Measurements from ENCODE around the gene C4orf50.

C4orf50 gene

GRCh38 chr4:5899396-5899795, 118.8 kb downstream of the C4orf50 start:
- no peak for DNase-seq (ENCODE audit: low read depth)
- H3K4me3 ChIP-seq (ENCODE audit: low read length) = no peak overlapping the region
- no peak for TF ChIP-seq CTCF (IDR thresholded peaks at IDR 0.05; ENCODE audit: insufficient read depth, low read depth, low read length, missing control alignments)

GRCh38 chr4:5897674-5898073, 120.6 kb downstream of the C4orf50 start:
- DNase-seq (ENCODE audit: low read depth) = no peak
- H3K4me3 ChIP-seq (ENCODE audit: low read length) = no peak overlapping the region
- no peak for TF ChIP-seq CTCF (IDR thresholded peaks at IDR 0.05; ENCODE audit: insufficient read depth, low read depth, low read length, missing control alignments)

GRCh38 chr4:5895287-5895686, 122.9 kb downstream of the C4orf50 start:
- H3K4me3 ChIP-seq (ENCODE audit: low read length) = no peak overlapping the region
- no peak for TF ChIP-seq CTCF (IDR thresholded peaks at IDR 0.05; ENCODE audit: insufficient read depth, low read depth, low read length, missing control alignments)
- DNase-seq (ENCODE audit: low read depth) = no peak

- no peak overlapping the region for H3K4me3 ChIP-seq (ENCODE audit: low read length)
- no peak for TF ChIP-seq CTCF (IDR thresholded peaks at IDR 0.05; ENCODE audit: insufficient read depth, low read depth, low read length, missing control alignments)
- DNase-seq (ENCODE audit: low read depth) = no peak
Observed at GRCh38 chr4:5894266-5894665, 124.0 kb downstream of the C4orf50 start.

- TF ChIP-seq CTCF (IDR thresholded peaks at IDR 0.05; ENCODE audit: insufficient read depth, low read depth, low read length, missing control alignments) = no peak
- H3K4me3 ChIP-seq (ENCODE audit: low read length) = no peak overlapping the region
- no peak for DNase-seq (ENCODE audit: low read depth)
Observed at GRCh38 chr4:5893591-5893990, 124.6 kb downstream of the C4orf50 start.

- DNase-seq (ENCODE audit: low read depth) = no peak
- no peak for TF ChIP-seq CTCF (IDR thresholded peaks at IDR 0.05; ENCODE audit: insufficient read depth, low read depth, low read length, missing control alignments)
- no peak within 1 kb of the TSS for H3K4me3 ChIP-seq (ENCODE audit: low read length)
Observed at GRCh38 chr4:5893004-5893580, 125.1 kb downstream of the C4orf50 start, which contains the start of gene CRMP1. CRMP1 (minus strand) TSS chr4:5893086; CDS start chr4:5892969, 117 bp downstream.

- H3K4me3 ChIP-seq (ENCODE audit: low read length) = no peak overlapping the region
- no peak for TF ChIP-seq CTCF (IDR thresholded peaks at IDR 0.05; ENCODE audit: insufficient read depth, low read depth, low read length, missing control alignments)
- DNase-seq (ENCODE audit: low read depth) = no peak
Observed at GRCh38 chr4:5892323-5893003, 125.8 kb downstream of the C4orf50 start.

Data from epithelial cell of esophagus (primary cell).